Neural cell (in vitro differentiated cells): ENCODE results near the gene APP. TPM values are rescaled to one million over a fixed set of nuclear protein-coding genes. Genes with fewer than 3 reads are reported as not detected.

ENCODE experiments used
- polyA plus RNA-seq: library from polyadenylated mRNA; depleted of rRNA; stranded (reverse); fragments of >200 nt; gene quantifications from 2 replicates; pipeline ENCODE4 v1.2.3, GENCODE V29; 2014
- small RNA-seq, 3 experiments: library from RNA; depleted of rRNA; stranded (forward); fragments of <200 nt; gene quantifications; one replicate each; pipeline ENCODE3, GENCODE V24; 2012

Gene APP
- polyA plus RNA-seq, 1 donor from 2014 or later = 470 TPM

Small RNA genes within 50 kb of the gene (small RNA-seq; reads per million reads assigned to genes)
- 0 reads per million in 3 experiments for gene RNU6-123P
- gene RNU6-926P = 0 reads per million in 3 experiments
